ENCODE measurements around the gene ASZ1. TPM values are rescaled to one million over a fixed set of nuclear protein-coding genes. Genes with fewer than 3 reads are reported as not detected.
"Not testable (repeated sequence)": the region's sequence is repeated elsewhere in the genome, so short reads cannot be mapped to it uniquely, and the experiment has no call there.

The ASZ1 gene
- not detected for total RNA-seq

DNA sequence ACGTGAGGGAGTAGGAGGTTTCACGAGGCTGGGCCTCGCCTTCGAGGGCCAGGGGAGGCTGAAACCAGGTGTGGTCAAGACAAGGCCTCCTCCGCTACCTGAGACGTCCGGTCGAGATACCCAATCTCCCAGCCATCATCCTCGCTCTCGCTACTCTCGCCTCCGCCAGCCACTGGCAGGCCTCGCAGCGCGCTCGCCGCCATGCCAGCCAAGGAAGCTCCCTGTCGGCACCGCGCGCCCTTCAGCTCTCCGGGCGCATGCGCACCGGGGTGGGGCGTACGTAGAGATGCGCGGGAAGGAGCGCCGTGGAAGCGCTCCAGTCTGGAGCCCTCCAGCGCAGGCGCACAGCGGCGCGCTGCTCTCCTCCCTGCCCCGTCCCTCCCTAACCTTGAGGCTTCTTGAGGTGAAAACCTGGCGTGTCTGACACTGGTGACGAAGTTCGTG lies at the start of gene ASZ1:
Gene ASZ1 (minus strand): TSS at position 236 of the 444 bp plus-strand sequence. CDS start 33 bp downstream, at position 203.
- Histone ChIP-seq H3K27me3 (no peaks in the 10 kb centered on the region), H3K4me3 (no peak within 1 kb of the TSS), H3K9me3 (no peaks in the 10 kb centered on the region), H3K4me1 (no peaks in the 10 kb centered on the region), H3K36me3 (no peaks in the 10 kb centered on the region), H3K27ac (no peak within 1 kb of the TSS)
- intact Hi-C loops (cut with DNase I): no loop called here
- no peak for DNase-seq (ENCODE audit: extremely low spot score in 2 of 2)
- TF ChIP-seq CTCF (IDR thresholded peaks at IDR 0.05) (no peak), POLR2A (IDR thresholded peaks at IDR 0.05) (no peak), POLR2AphosphoS5 (IDR thresholded peaks at IDR 0.05; ENCODE audit: insufficient read depth in 1 of 2, low read depth in 1 of 2) (no peak)

DNA sequence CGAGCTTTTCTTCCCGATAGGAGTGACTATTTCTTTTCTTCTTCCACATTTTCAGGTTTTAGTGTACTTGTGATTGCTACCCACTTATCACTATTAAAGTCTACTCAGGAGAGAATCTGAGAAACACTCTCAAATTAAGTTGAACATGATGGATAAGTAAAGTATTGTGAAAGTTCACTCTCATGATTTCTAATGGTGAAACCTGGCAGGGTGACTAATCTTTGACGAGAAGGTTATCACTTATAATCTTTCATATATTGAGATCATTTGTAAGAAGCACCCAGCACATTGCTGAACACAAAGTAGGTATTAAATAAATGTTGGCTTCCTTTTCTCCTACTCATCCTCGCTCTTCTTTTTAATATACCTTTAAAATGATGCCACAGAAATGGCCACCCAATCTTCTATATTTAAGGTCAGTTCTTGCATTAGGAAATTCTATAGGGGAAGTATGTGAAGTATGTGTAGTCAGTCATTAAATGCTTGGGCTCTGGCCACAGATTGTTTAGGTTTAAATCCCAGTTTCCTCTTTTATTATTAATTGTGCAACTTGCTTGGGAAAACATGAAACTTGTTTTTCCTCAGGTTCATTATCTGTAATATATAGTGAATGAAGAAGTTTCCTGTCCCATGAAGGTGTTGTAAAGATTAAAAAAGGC lies 49.4 kb upstream of the ASZ1 start:
- no peak for DNase-seq (ENCODE audit: extremely low spot score in 2 of 2)
- intact Hi-C loops (cut with DNase I): no loop called here
- no peak overlapping the region for H3K4me3 ChIP-seq
- H3K4me1 ChIP-seq: peaks cover 10% of the 10 kb centered on the region
- no peaks in the 10 kb centered on the region for H3K36me3 ChIP-seq
- TF ChIP-seq CTCF (IDR thresholded peaks at IDR 0.05): no peak
- TF ChIP-seq POLR2AphosphoS5 (IDR thresholded peaks at IDR 0.05; ENCODE audit: insufficient read depth in 1 of 2, low read depth in 1 of 2): no peak
- no peak for TF ChIP-seq POLR2A (IDR thresholded peaks at IDR 0.05)
- no peak overlapping the region for H3K27ac ChIP-seq
- no peaks in the 10 kb centered on the region for H3K27me3 ChIP-seq
- H3K9me3 ChIP-seq: no peaks in the 10 kb centered on the region

DNA sequence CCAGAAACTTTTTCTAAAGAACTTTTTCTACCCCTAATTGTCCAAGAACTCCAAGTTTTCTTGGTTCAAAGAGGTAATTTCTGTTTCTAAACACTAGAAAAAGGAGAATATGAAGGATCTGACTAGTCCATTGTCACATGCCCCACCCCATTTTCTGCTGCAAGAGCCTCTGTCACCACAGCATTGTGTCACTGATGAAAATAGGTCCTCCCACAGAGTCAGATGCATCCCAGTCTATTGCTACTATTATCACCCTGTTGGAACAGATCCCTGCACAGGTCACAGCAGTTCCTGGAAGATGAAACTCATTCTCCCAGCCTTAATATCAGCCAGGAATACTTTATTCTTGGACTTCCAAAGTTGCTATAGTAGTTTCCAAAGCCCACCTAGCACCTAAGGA lies 45.0 kb upstream of the ASZ1 start:
- TF ChIP-seq CTCF (IDR thresholded peaks at IDR 0.05) (no peak), POLR2AphosphoS5 (IDR thresholded peaks at IDR 0.05; ENCODE audit: insufficient read depth in 1 of 2, low read depth in 1 of 2) (no peak), POLR2A (IDR thresholded peaks at IDR 0.05) (no peak)
- H3K27me3 ChIP-seq: no peaks in the 10 kb centered on the region
- H3K4me3 ChIP-seq: no peak overlapping the region
- no peaks in the 10 kb centered on the region for H3K9me3 ChIP-seq
- no peaks in the 10 kb centered on the region for H3K4me1 ChIP-seq
- no peaks in the 10 kb centered on the region for H3K36me3 ChIP-seq
- no peak for DNase-seq (ENCODE audit: extremely low spot score in 2 of 2)
- H3K27ac ChIP-seq: no peak overlapping the region
- intact Hi-C loops (cut with DNase I): no loop called here

- TF ChIP-seq CTCF (IDR thresholded peaks at IDR 0.05) (no peak), POLR2A (IDR thresholded peaks at IDR 0.05) (no peak), POLR2AphosphoS5 (IDR thresholded peaks at IDR 0.05; ENCODE audit: insufficient read depth in 1 of 2, low read depth in 1 of 2) (no peak)
- H3K27ac ChIP-seq: no peak overlapping the region
- intact Hi-C loops (cut with DNase I): no loop called here
Measured at GRCh38 chr7:117470777-117471176, 43.5 kb upstream of the ASZ1 start.

DNA sequence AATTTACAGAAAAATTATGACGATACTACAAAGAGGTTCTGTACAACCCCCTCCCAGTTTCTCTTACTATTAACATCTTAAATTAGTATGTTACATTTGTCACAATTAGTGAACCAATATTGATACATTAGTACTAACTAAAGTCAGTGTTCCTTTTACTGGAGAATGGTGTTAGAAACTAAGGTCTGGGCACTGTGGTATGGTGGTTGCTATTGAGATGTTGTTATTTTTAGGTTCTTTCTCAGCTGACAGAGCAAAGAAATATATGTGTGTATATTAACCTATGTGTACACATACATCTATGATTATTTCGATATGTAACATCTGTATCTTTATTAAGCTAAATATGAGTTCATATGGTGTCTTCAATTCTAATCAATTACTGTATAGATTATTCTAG lies 40.9 kb upstream of the ASZ1 start:
- intact Hi-C loops (cut with DNase I): no loop called here
- no peaks in the 10 kb centered on the region for H3K4me1 ChIP-seq
- H3K4me3 ChIP-seq: no peak overlapping the region
- no peaks in the 10 kb centered on the region for H3K9me3 ChIP-seq
- no peaks in the 10 kb centered on the region for H3K27me3 ChIP-seq
- H3K27ac ChIP-seq: no peak overlapping the region
- no peak for DNase-seq (ENCODE audit: extremely low spot score in 2 of 2)
- H3K36me3 ChIP-seq: no peaks in the 10 kb centered on the region
- TF ChIP-seq POLR2AphosphoS5 (IDR thresholded peaks at IDR 0.05; ENCODE audit: insufficient read depth in 1 of 2, low read depth in 1 of 2) (no peak), POLR2A (IDR thresholded peaks at IDR 0.05) (no peak), CTCF (IDR thresholded peaks at IDR 0.05) (no peak)

More at GRCh38 chr7:117470777-117471176, 43.5 kb upstream of the ASZ1 start:
- Histone ChIP-seq H3K4me1 (no peaks in the 10 kb centered on the region), H3K9me3 (no peaks in the 10 kb centered on the region), H3K36me3 (no peaks in the 10 kb centered on the region), H3K27me3 (no peaks in the 10 kb centered on the region), H3K4me3 (no peak overlapping the region)
- DNase-seq (ENCODE audit: extremely low spot score in 2 of 2): no peak

DNA sequence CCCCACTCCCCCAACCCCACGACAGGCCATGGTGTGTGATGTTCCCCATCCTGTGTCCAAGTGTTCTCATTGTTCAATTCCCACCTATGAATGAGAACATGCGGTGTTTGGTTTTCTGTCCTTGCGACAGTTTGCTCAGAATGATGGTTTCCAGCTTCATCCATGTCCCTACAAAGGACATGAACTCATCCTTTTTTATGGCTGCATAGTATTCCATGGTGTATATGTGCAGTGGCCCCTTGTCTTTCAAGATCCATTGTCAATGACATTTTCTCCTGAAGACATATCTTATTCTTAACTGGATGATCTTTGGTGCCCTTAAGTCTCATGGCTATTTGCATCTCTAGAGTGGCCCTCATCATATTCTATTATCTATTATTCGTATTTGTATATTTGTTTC lies 33.5 kb upstream of the ASZ1 start:
- H3K36me3 ChIP-seq; H3K27ac ChIP-seq; H3K9me3 ChIP-seq; H3K4me3 ChIP-seq; H3K27me3 ChIP-seq; DNase-seq (ENCODE audit: extremely low spot score in 2 of 2); intact Hi-C loops (cut with DNase I); H3K4me1 ChIP-seq: not testable (repeated sequence)

All from vagina (tissue), 2 donors.